ENCODE measurements around the gene ADAMTSL1.

ADAMTSL1 gene

DNA sequence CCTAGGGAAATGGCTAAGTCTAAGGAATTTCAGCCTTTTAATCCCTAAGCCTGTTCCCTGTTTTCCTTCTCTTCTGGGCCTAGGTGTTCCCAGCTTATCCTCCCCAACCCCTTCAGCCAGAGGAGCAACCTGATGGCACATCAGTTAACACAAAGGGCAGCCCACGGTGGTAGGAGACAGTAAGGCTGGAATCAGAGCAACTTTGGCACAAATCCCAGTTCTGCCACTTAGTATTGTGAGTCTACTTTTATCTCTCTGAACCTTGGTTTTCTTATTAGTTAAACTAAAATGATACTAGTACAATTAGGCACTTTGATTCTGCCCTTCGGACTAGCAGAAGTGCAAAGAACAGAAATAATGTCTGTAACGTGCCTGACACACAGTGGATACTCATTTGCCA is 312.2 kb downstream of the ADAMTSL1 start:
- DNase-seq = no peak

DNA sequence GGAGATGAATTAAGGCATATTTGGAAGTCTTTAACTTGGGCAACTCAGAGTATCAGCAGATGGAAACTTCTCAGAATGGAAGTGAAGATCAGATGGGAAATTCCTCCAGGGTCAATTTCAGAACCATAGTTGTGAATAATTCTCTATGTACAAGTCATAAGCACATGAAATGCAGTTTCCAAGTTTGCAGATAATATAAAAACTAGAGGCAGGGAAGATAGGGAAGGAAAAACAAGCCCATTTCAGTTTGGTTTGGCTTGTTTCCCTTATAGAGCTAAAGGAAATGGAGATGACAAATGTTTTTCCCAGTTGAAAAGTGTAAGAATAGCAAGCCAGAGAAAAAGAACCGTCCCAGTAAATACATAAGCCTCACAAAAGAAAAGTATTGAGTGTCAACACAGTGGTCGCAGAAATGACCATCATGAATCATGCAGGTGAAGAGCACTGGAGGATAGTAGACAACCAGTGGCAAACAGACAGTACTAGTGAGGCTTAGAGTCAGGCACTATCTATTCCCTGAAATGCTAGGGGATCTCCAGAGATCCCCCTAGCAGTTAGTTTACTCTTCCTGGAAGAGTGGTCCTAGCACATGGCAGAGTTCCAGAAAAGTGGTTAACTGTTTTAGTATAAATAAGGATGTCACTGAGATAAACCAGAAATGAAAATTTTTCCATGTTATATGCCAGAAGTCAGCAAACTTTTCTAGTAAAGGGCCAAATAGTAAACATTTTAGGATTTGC is 313.1 kb downstream of the ADAMTSL1 start:
- no peak for DNase-seq

GRCh38 chr9:18788256-18788655 is 314.3 kb downstream of the ADAMTSL1 start:
- no peak for DNase-seq

DNA sequence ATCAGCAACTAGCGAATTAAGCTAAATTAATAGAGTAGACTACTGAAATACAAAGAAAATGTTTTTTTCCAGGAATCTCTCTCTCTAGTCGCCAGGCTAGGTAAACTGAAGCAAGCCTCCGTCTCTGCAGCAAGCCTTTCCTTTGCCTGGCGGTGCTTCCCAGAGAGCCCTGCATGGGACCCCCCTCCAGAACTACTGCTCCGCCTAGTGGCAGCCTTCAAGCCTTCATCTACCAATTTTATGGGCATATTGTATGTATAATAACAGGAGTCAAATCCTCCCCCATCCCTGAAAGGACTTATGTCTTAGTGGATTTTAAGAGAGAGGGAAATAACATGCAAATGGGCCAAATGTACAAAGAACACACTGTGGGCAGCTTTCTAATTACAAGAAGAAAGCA is 317.1 kb downstream of the ADAMTSL1 start:
- DNase-seq = no peak

GRCh38 chr9:18793122-18793521 is 319.2 kb downstream of the ADAMTSL1 start:
- DNase-seq = no peak

- DNase-seq = no peak
Measured at GRCh38 chr9:18795947-18796671, 322.2 kb downstream of the ADAMTSL1 start.

- no peak for DNase-seq
Measured at GRCh38 chr9:18796696-18797270, 322.8 kb downstream of the ADAMTSL1 start.

DNA sequence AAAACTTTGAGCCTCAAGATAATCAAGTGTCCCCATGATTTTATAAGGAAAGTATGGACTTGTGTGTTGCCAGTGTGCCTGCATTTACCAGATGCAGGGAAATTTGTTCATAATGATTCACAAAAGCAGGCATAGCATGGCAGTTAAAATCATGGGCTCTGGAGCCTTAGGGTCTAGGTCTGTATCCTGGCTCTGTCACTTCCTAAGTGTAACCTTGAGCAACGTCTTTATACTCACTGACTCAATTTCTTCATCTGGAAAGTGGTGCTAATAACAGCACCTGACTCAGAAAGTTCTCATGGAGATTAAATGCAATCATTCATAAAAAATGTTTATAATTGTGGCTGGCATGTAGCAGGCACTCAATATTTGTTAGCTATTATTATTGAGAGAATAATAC is 324.2 kb downstream of the ADAMTSL1 start:
- DNase-seq = no peak

GRCh38 chr9:18798508-18799290 is 324.7 kb downstream of the ADAMTSL1 start:
- DNase-seq = no peak

- DNase-seq = no peak
Measured at GRCh38 chr9:18799428-18799827, 325.5 kb downstream of the ADAMTSL1 start.

GRCh38 chr9:18800579-18800978 is 326.6 kb downstream of the ADAMTSL1 start:
- DNase-seq = no peak

DNA sequence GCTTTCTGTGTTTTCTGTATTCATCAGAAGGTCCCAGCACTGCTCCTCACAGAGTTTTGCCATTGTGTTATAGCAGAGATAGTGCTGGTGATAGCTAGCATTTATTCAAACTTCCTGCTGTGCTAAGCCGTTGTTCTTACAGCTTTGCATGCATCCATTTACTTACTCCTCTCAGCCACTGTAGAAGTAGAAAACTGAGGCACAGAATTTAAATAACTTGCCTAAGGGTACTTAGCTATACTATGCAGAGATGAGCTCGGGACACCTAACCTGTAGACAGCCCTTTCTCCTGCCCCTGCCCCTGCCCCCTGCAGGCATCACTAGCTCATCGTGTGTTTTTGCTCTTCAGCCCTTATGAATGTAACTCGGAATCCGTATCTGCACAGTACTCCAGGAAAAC is 331.4 kb downstream of the ADAMTSL1 start:
- DNase-seq = no peak

- no peak for DNase-seq
Measured at GRCh38 chr9:18806232-18807080, 332.5 kb downstream of the ADAMTSL1 start.

GRCh38 chr9:18810581-18810980 is 336.6 kb downstream of the ADAMTSL1 start:
- no peak for DNase-seq

GRCh38 chr9:18811171-18811570 is 337.2 kb downstream of the ADAMTSL1 start:
- DNase-seq = no peak

DNA sequence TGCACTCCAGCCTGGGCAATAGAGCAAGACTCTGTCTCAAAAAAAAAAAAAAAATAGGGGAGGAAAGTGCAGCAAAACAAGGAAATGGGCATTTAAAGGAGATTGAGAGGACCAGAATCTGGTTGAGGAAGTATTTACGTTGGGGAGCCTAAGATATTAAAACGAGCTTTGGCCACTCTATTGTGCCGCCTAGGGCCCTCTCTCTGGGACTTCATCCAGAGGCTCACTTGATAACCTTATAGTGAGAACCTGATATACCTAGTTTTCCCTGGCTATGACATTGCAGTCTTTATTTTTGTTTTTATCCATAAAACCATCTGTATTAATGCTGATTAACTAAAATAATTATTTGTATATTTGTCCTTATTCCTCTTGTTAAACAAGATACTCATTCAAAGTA is 345.5 kb downstream of the ADAMTSL1 start:
- no peak for DNase-seq

- DNase-seq = no peak
Measured at GRCh38 chr9:18820566-18821095, 346.7 kb downstream of the ADAMTSL1 start.

GRCh38 chr9:18821788-18822187 is 347.8 kb downstream of the ADAMTSL1 start:
- DNase-seq = no peak

DNA sequence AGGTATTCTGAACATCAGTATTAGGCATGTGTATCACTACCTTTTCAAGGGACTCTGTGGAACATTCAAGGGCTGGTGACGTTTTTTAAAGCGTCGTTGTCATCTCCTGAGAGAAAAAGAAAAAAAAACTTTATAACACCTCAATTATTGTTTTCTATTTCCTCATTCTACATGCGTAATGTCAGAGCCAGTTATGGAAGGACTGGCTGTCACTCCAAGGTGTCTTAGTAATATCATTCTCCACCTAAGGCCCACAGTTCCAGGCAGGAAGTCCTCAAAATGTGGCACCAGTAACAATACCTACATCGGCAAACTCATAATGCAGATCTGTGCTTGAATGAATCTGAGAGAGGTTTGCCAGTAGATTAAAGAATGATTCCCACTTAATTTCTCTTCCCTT is 348.9 kb downstream of the ADAMTSL1 start:
- no peak for DNase-seq

DNA sequence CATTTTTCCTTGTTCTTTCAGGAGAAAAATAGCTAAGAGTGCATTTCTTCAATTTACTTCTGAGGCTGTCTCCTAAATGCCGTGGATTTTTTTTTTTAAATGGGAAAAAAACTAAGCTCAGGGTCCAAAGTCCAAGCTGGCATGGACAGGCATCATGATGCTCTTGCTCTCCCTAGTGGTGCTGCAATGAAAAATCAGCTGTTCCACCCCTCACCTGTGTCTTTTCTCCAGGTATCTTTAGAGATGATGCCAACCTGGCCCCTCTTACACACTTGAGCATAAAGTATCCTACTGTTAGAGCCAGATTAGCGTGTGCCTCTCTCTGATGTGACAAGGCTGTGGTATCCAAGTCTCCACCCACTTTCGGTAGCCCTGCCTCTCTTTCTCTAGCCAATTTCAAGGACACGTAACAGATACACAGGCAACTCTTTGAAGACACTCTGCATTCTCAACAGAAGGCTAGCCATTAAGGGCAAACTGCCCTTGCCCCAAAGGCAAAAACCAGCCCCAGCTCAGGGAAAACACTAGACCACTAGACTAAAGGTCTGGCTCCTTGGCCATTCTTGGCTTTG is 350.2 kb downstream of the ADAMTSL1 start:
- no peak for DNase-seq

GRCh38 chr9:18825656-18826170 is 351.8 kb downstream of the ADAMTSL1 start:
- DNase-seq = no peak
